Neuronal stem cell (in vitro differentiated cells): Measurements from ENCODE around the gene THYN1.
A peak's percentile ranks its signal among the peaks of the same experiment; 100 is the strongest.

ENCODE experiments used
- DNase-seq: peaks from one replicate; pipeline ENCODE4 v3.0.0-alpha.2; 2013; ENCODE audit warnings: low spot score
- H2AFZ ChIP-seq: one replicate; pipeline ENCODE4 v1.6.1; 2013; ENCODE audit warnings: mild to moderate bottlenecking, low read length, inconsistent platforms
- H2AK5ac ChIP-seq: 2 replicates; pipeline ENCODE4 v1.6.1; 2013; ENCODE audit warnings: low read depth, mild to moderate bottlenecking, inconsistent platforms, low read length, moderate library complexity, mixed read lengths
- H2BK120ac ChIP-seq: 2 replicates; pipeline ENCODE4 v1.6.1; 2013; ENCODE audit warnings: low read depth, mild to moderate bottlenecking, inconsistent platforms, low read length, moderate library complexity, mixed read lengths
- H2BK12ac ChIP-seq: one replicate; pipeline ENCODE4 v1.6.1; 2013; ENCODE audit warnings: low read length, inconsistent platforms
- H2BK15ac ChIP-seq: 2 replicates; pipeline ENCODE4 v1.6.1; 2013; ENCODE audit warnings: mild to moderate bottlenecking, low read length, inconsistent platforms, mixed read lengths
- H2BK5ac ChIP-seq: one replicate; pipeline ENCODE4 v1.6.1; 2013; ENCODE audit warnings: inconsistent platforms, mild to moderate bottlenecking, low read length, moderate library complexity
- H3K14ac ChIP-seq: one replicate; pipeline ENCODE4 v1.6.1; 2013; ENCODE audit warnings: low read length, inconsistent platforms
- H3K18ac ChIP-seq: 2 replicates; pipeline ENCODE4 v1.6.1; 2013; ENCODE audit warnings: low read length, inconsistent platforms
- H3K23ac ChIP-seq: 2 replicates; pipeline ENCODE4 v1.6.1; 2013; ENCODE audit warnings: low read depth, mild to moderate bottlenecking, mixed read lengths, low read length, inconsistent platforms; ENCODE audit not compliant: poor library complexity
- H3K27ac ChIP-seq: replicated peaks from 3 replicates; pipeline ENCODE4 v1.5.1; 2013; ENCODE audit warnings: low read length, inconsistent platforms
- H3K27me3 ChIP-seq, 3 experiments: 2 replicates each; pipeline ENCODE4 v1.6.1; 2013; ENCODE audit warnings: low read length in 3 of 3, mild to moderate bottlenecking in 2 of 3, inconsistent platforms in 1 of 3, low read depth in 1 of 3, mixed read lengths in 1 of 3, moderate library complexity in 1 of 3; ENCODE audit not compliant: control insufficient read depth in 3 of 3, insufficient read depth in 3 of 3
- H3K36me3 ChIP-seq, 2 donors: replicated peaks in 1 of 2; 2 replicates each; pipeline ENCODE4 v1.6.1; 2013; ENCODE audit warnings: low read length in 2 of 2; ENCODE audit not compliant: control insufficient read depth in 2 of 2, insufficient read depth in 2 of 2
- H3K4ac ChIP-seq: 2 replicates; pipeline ENCODE4 v1.6.1; 2013; ENCODE audit warnings: inconsistent platforms, mild to moderate bottlenecking, low read length, moderate library complexity
- H3K4me1 ChIP-seq, 2 donors: 1 replicate in 1 of 2; 2 replicates in 1 of 2; pipeline ENCODE4 v1.6.1; 2013; ENCODE audit warnings: low read length in 2 of 2, low read depth in 1 of 2; ENCODE audit not compliant: control insufficient read depth in 2 of 2, insufficient read depth in 1 of 2
- H3K4me2 ChIP-seq: one replicate; pipeline ENCODE4 v1.6.1; 2013; ENCODE audit warnings: mild to moderate bottlenecking, low read length, inconsistent platforms; ENCODE audit not compliant: insufficient read depth, poor library complexity, severe bottlenecking
- H3K4me3 ChIP-seq, 2 donors: 2 replicates each; pipeline ENCODE4 v1.5.1; 2013; ENCODE audit warnings: low read length in 2 of 2, mild to moderate bottlenecking in 2 of 2, inconsistent platforms in 1 of 2, moderate library complexity in 1 of 2
- H3K79me1 ChIP-seq: one replicate; pipeline ENCODE4 v1.6.1; 2013; ENCODE audit warnings: low read depth, mild to moderate bottlenecking, inconsistent platforms, low read length, moderate library complexity
- H3K9ac ChIP-seq: one replicate; pipeline ENCODE4 v1.6.1; 2013; ENCODE audit warnings: mild to moderate bottlenecking, low read depth, low read length, inconsistent platforms; ENCODE audit not compliant: poor library complexity
- H3K9me3 ChIP-seq, 2 donors: replicated peaks in 1 of 2; 2 replicates each; pipeline versions ENCODE3 to v1.6.1; 2013; ENCODE audit warnings: low read length in 2 of 2, mild to moderate bottlenecking in 2 of 2, inconsistent platforms in 1 of 2, low read depth in 1 of 2, mixed read lengths in 1 of 2, moderate library complexity in 1 of 2; ENCODE audit not compliant: control insufficient read depth in 2 of 2, insufficient read depth in 1 of 2
- H4K8ac ChIP-seq: one replicate; pipeline ENCODE4 v1.6.1; 2013; ENCODE audit warnings: low read depth, mild to moderate bottlenecking, inconsistent platforms, low read length, moderate library complexity
- H4K91ac ChIP-seq: one replicate; pipeline ENCODE4 v1.6.1; 2013; ENCODE audit warnings: low read length, low read depth, mild to moderate bottlenecking, inconsistent platforms; ENCODE audit not compliant: poor library complexity
- WGBS, 2 donors: extraction: QIAGEN DNeasy Blood & Tissue Kit; methylation state at CpG; one replicate each; pipeline ENCODE4 v1.1.7; 2013; ENCODE audit warnings: missing lambda C conversion rate in 2 of 2, mixed read lengths in 1 of 2; ENCODE audit not compliant: insufficient read length in 2 of 2, insufficient replicate concordance in 1 of 2; ENCODE audit errors: extremely low coverage in 2 of 2; 5-methylcytosine and 5-hydroxymethylcytosine counted together

Gene THYN1

GRCh38 chr11:134254433-134255183 is 1.5 kb upstream of the THYN1 start:
- Histone ChIP-seq H3K14ac (no peak overlapping the region), H3K4me3 (peak overlapping the region in 1 of 2 donors; percentile 67), H2AK5ac (no peak overlapping the region), H4K8ac (no peak overlapping the region), H3K27me3 (no peaks in the 10 kb centered on the region), H3K9me3 (no peaks in the 10 kb centered on the region), H2BK12ac (no peak overlapping the region), H3K27ac (no peak overlapping the region), H3K23ac (no peak overlapping the region), H2BK120ac (no peak overlapping the region), H3K36me3 (peaks cover 12 to 47% of the 10 kb centered on the region in 2 donors), H2AFZ (no peak overlapping the region), H3K4me2 (peak overlapping the region; percentile 79), H2BK5ac (no peak overlapping the region), H4K91ac (no peak overlapping the region), H3K18ac (no peak overlapping the region), H3K79me1 (no peaks in the 10 kb centered on the region), H3K4me1 (peaks cover 0 to 3% of the 10 kb centered on the region in 2 donors), H3K4ac (no peak overlapping the region), H3K9ac (no peak overlapping the region), H2BK15ac (no peak overlapping the region)
- WGBS, 2 donors: no CpG with 5 or more reads among the region's 3 CpGs
- no peak for DNase-seq

- no peak overlapping the region for H4K91ac ChIP-seq
- no peak overlapping the region for H2AK5ac ChIP-seq
- no peak overlapping the region for H3K18ac ChIP-seq
- H3K9me3 ChIP-seq: no peaks in the 10 kb centered on the region
- H3K9ac ChIP-seq: no peak overlapping the region
- no peaks in the 10 kb centered on the region for H3K79me1 ChIP-seq
- H3K36me3 ChIP-seq: peaks cover 17 to 52% of the 10 kb centered on the region in 2 donors
- H3K4ac ChIP-seq: no peak overlapping the region
- peak; percentile 55 for DNase-seq
- peak overlapping the region; percentile 66 for H3K4me2 ChIP-seq
- H2BK15ac ChIP-seq: no peak overlapping the region
- no peak overlapping the region for H2BK12ac ChIP-seq
- H2AFZ ChIP-seq: peak overlapping the region; percentile 85
- peak overlapping the region; percentile 67 to 81 for H3K4me3 ChIP-seq
- no CpG with 5 or more reads among the region's 27 CpGs for WGBS, 2 donors
- H4K8ac ChIP-seq: no peak overlapping the region
- peaks cover 0 to 3% of the 10 kb centered on the region in 2 donors for H3K4me1 ChIP-seq
- H2BK5ac ChIP-seq: no peak overlapping the region
- no peak overlapping the region for H3K14ac ChIP-seq
- no peak overlapping the region for H3K23ac ChIP-seq
- H3K27ac ChIP-seq: no peak overlapping the region
- no peaks in the 10 kb centered on the region for H3K27me3 ChIP-seq
- no peak overlapping the region for H2BK120ac ChIP-seq
These were observed 585 bp downstream of the THYN1 start for GRCh38 chr11:134252346-134253187.

- H3K27ac ChIP-seq: no peak overlapping the region
- H2BK12ac ChIP-seq: no peak overlapping the region
- H3K9ac ChIP-seq: no peak overlapping the region
- no CpG with 5 or more reads among the region's 2 CpGs for WGBS, 2 donors
- peaks cover 0 to 3% of the 10 kb centered on the region in 2 donors for H3K4me1 ChIP-seq
- H4K8ac ChIP-seq: no peak overlapping the region
- DNase-seq: no peak
- H2AFZ ChIP-seq: no peak overlapping the region
- no peak overlapping the region for H4K91ac ChIP-seq
- no peak overlapping the region for H3K23ac ChIP-seq
- H3K4ac ChIP-seq: no peak overlapping the region
- no peaks in the 10 kb centered on the region for H3K79me1 ChIP-seq
- no peak overlapping the region for H3K4me2 ChIP-seq
- no peak overlapping the region for H2BK120ac ChIP-seq
- H2BK5ac ChIP-seq: no peak overlapping the region
- H3K18ac ChIP-seq: no peak overlapping the region
- H3K14ac ChIP-seq: no peak overlapping the region
- no peak overlapping the region for H2AK5ac ChIP-seq
- H3K27me3 ChIP-seq: no peaks in the 10 kb centered on the region
- H2BK15ac ChIP-seq: no peak overlapping the region
- H3K4me3 ChIP-seq: no peak overlapping the region
- peaks cover 18 to 61% of the 10 kb centered on the region in 2 donors for H3K36me3 ChIP-seq
- H3K9me3 ChIP-seq: no peaks in the 10 kb centered on the region
These were observed 2.5 kb downstream of the THYN1 start for GRCh38 chr11:134250675-134251074.

- Histone ChIP-seq H2BK12ac (no peak overlapping the region), H4K8ac (no peak overlapping the region), H2AFZ (no peak overlapping the region), H3K9me3 (no peaks in the 10 kb centered on the region), H3K14ac (no peak overlapping the region), H3K4me3 (no peak overlapping the region), H3K18ac (no peak overlapping the region), H2BK15ac (no peak overlapping the region), H2BK5ac (no peak overlapping the region), H3K23ac (no peak overlapping the region), H2AK5ac (no peak overlapping the region), H3K4me1 (peaks cover 0 to 3% of the 10 kb centered on the region in 2 donors), H2BK120ac (no peak overlapping the region), H3K27me3 (no peaks in the 10 kb centered on the region), H3K4ac (no peak overlapping the region), H3K79me1 (no peaks in the 10 kb centered on the region), H4K91ac (no peak overlapping the region), H3K4me2 (no peak overlapping the region), H3K27ac (no peak overlapping the region), H3K36me3 (peaks cover 18 to 65% of the 10 kb centered on the region in 2 donors), H3K9ac (no peak overlapping the region)
- no CpG with 5 or more reads among the region's 3 CpGs for WGBS, 2 donors
- DNase-seq: no peak
These were observed 2.9 kb downstream of the THYN1 start for GRCh38 chr11:134250246-134250645.
